HEK293 (cell line): Measurements from ENCODE around the gene CHRNA4.

ENCODE experiments used
- HOXA7 ChIP-seq: sonication (generic); formaldehyde crosslinking; IDR thresholded peaks from 2 replicates; pipeline ENCODE4 v1.8.1; 2022; ENCODE audit warnings: missing genetic modification reagents, borderline replicate concordance
- ZFP41 ChIP-seq: fragments of 450-650 bp; formaldehyde crosslinking; IDR thresholded peaks from 2 replicates; pipeline ENCODE4 v1.5.1; 2016; ENCODE audit warnings: missing biosample characterization, missing genetic modification characterization, borderline replicate concordance
- ZNF175 ChIP-seq: fragments of 450-650 bp; formaldehyde crosslinking; IDR thresholded peaks from 2 replicates; pipeline ENCODE4 v1.5.1; 2016; ENCODE audit warnings: missing biosample characterization, missing genetic modification characterization
- ZNF707 ChIP-seq: fragments of 450-650 bp; formaldehyde crosslinking; IDR thresholded peaks from 2 replicates; pipeline ENCODE4 v1.5.1; 2016; ENCODE audit warnings: missing biosample characterization, missing genetic modification characterization
- ZNF785 ChIP-seq: fragments of 450-650 bp; formaldehyde crosslinking; IDR thresholded peaks from 2 replicates; pipeline ENCODE4 v1.5.1; 2016; ENCODE audit warnings: missing biosample characterization, missing genetic modification characterization
- TF ChIP-seq, protein P1 (sequence below): fragments of 450-650 bp; formaldehyde crosslinking; IDR thresholded peaks from 2 replicates; pipeline ENCODE4 v1.5.1; 2016; ENCODE audit warnings: missing biosample characterization, missing genetic modification characterization
- TF ChIP-seq, protein P2 (sequence below): fragments of 450-650 bp; formaldehyde crosslinking; IDR thresholded peaks from 2 replicates; pipeline ENCODE4 v1.5.1; 2016; ENCODE audit warnings: missing biosample characterization, missing genetic modification characterization
- TF ChIP-seq, protein P3 (sequence below): fragments of 450-650 bp; formaldehyde crosslinking; IDR thresholded peaks from 2 replicates; pipeline ENCODE4 v1.5.1; 2016; ENCODE audit warnings: missing biosample characterization, missing genetic modification characterization

DNA sequence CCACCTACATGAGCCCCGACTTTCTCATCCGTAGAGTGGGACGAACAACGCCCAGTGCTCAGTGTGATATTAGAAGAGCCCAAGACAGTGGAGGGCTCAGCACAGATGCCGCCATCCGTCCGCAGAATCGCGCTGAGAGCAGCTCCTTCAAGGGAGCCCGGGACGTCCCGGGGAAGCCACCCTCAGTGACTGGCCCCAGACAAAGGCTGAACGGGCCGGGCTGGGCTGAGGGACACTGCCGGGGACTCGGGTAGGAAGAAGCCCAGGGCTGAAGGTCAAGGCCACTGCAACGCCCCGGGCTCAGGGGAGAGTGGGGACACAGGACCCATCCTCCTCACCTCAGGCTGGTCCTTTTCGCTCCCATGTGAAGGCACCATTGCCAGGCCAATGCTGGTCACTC, 12.8 kb upstream of the CHRNA4 start:
- TF ChIP-seq, protein P1, sequence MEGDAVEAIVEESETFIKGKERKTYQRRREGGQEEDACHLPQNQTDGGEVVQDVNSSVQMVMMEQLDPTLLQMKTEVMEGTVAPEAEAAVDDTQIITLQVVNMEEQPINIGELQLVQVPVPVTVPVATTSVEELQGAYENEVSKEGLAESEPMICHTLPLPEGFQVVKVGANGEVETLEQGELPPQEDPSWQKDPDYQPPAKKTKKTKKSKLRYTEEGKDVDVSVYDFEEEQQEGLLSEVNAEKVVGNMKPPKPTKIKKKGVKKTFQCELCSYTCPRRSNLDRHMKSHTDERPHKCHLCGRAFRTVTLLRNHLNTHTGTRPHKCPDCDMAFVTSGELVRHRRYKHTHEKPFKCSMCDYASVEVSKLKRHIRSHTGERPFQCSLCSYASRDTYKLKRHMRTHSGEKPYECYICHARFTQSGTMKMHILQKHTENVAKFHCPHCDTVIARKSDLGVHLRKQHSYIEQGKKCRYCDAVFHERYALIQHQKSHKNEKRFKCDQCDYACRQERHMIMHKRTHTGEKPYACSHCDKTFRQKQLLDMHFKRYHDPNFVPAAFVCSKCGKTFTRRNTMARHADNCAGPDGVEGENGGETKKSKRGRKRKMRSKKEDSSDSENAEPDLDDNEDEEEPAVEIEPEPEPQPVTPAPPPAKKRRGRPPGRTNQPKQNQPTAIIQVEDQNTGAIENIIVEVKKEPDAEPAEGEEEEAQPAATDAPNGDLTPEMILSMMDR (tag by site-specific recombination), result no peak
- TF ChIP-seq ZNF707 (tag by site-specific recombination) (no peak), ZNF175 (tag by site-specific recombination) (no peak), ZNF785 (tag by site-specific recombination) (no peak), HOXA7 (CRISPR knock-in tag) (no peak), ZFP41 (no peak)
- TF ChIP-seq, protein P2, sequence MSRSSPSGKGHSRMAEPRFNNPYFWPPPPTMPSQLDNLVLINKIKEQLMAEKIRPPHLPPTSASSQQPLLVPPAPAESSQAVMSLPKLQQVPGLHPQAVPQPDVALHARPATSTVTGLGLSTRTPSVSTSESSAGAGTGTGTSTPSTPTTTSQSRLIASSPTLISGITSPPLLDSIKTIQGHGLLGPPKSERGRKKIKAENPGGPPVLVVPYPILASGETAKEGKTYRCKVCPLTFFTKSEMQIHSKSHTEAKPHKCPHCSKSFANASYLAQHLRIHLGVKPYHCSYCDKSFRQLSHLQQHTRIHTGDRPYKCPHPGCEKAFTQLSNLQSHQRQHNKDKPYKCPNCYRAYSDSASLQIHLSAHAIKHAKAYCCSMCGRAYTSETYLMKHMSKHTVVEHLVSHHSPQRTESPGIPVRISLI, result no peak
- TF ChIP-seq, protein P3, sequence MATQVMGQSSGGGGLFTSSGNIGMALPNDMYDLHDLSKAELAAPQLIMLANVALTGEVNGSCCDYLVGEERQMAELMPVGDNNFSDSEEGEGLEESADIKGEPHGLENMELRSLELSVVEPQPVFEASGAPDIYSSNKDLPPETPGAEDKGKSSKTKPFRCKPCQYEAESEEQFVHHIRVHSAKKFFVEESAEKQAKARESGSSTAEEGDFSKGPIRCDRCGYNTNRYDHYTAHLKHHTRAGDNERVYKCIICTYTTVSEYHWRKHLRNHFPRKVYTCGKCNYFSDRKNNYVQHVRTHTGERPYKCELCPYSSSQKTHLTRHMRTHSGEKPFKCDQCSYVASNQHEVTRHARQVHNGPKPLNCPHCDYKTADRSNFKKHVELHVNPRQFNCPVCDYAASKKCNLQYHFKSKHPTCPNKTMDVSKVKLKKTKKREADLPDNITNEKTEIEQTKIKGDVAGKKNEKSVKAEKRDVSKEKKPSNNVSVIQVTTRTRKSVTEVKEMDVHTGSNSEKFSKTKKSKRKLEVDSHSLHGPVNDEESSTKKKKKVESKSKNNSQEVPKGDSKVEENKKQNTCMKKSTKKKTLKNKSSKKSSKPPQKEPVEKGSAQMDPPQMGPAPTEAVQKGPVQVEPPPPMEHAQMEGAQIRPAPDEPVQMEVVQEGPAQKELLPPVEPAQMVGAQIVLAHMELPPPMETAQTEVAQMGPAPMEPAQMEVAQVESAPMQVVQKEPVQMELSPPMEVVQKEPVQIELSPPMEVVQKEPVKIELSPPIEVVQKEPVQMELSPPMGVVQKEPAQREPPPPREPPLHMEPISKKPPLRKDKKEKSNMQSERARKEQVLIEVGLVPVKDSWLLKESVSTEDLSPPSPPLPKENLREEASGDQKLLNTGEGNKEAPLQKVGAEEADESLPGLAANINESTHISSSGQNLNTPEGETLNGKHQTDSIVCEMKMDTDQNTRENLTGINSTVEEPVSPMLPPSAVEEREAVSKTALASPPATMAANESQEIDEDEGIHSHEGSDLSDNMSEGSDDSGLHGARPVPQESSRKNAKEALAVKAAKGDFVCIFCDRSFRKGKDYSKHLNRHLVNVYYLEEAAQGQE, result no peak
